NCI-H2081 (cell line): ENCODE measurements around the gene RERE.

Experiments used
- DNase-seq, 2 experiments: peaks; one replicate each; lab custom pipeline; 2025; lab: John Stamatoyannopoulos, UW

Gene RERE

GRCh38 chr1:8364528-8365442 is 452.7 kb downstream of the RERE start:
- DNase-seq: no peak

GRCh38 chr1:8363767-8364301 is 453.6 kb downstream of the RERE start:
- DNase-seq: no peak

GRCh38 chr1:8363186-8363766 is 454.2 kb downstream of the RERE start:
- no peak for DNase-seq

GRCh38 chr1:8362701-8363101 is 454.7 kb downstream of the RERE start:
- no peak for DNase-seq

GRCh38 chr1:8361198-8361849 is 456.1 kb downstream of the RERE start:
- DNase-seq: no peak

GRCh38 chr1:8360493-8361197 is 456.8 kb downstream of the RERE start:
- no peak for DNase-seq

- DNase-seq: no peak
These were observed 457.6 kb downstream of the RERE start for GRCh38 chr1:8359617-8360481.

GRCh38 chr1:8358897-8359616 is 458.4 kb downstream of the RERE start:
- DNase-seq: no peak

GRCh38 chr1:8358241-8358896 is 459.1 kb downstream of the RERE start:
- DNase-seq: no peak

GRCh38 chr1:8357329-8358101 is 459.9 kb downstream of the RERE start:
- no peak for DNase-seq

- no peak for DNase-seq
These were observed 460.9 kb downstream of the RERE start for GRCh38 chr1:8356256-8357209.

- no peak for DNase-seq
These were observed 461.8 kb downstream of the RERE start for GRCh38 chr1:8355439-8356255.

- DNase-seq: no peak
These were observed 463.4 kb downstream of the RERE start for GRCh38 chr1:8354038-8354437.

- DNase-seq: no peak
These were observed 464.3 kb downstream of the RERE start for GRCh38 chr1:8352886-8353785.

- DNase-seq: no peak
These were observed 465.0 kb downstream of the RERE start for GRCh38 chr1:8352471-8352845.
